K562 (cell line): ENCODE results near the gene TTC22. TPM values are rescaled to one million over a fixed set of nuclear protein-coding genes. Genes with fewer than 3 reads are reported as not detected.

Experiments used
- ATAC-seq: fragments of 200-7000 bp; cut with Tn5 transposase; 3 replicates; pipeline ENCODE4 v1.9.1; 2020; ENCODE audit warnings: moderate library complexity
- BruUV-seq: library from RNA; stranded (reverse); fragments of 400-500 nt; replicated peaks from 2 replicates; lab custom pipeline; 2021; lab: Mats Ljungman, UMichigan
- CTCF ChIA-PET: fragments of 300-600 bp; formaldehyde crosslinking; extraction: SDS; loops from one replicate; lab custom pipeline; 2021; ENCODE audit warnings: low intra/inter-chr PET ratio; lab: Yijun Ruan, JAX
- POLR2A ChIA-PET: fragments of 300-600, 350-650 bp; sonication (Branson Sonifier 250); formaldehyde crosslinking; extraction: SDS; loops from one replicate; lab custom pipeline; 2021; ENCODE audit warnings: antibody characterized with exemption, inconsistent platforms; lab: Yijun Ruan, JAX
- DNase-seq, 4 experiments: peaks; one replicate each; pipeline versions ENCODE4 v3.0.0 to v3.0.0-alpha.2; 2011 to 2018; ENCODE audit warnings: low spot score in 3 of 4, mixed read lengths in 3 of 4; ENCODE audit errors: extremely low read depth in 1 of 4
- FAIRE-seq: peaks from 2 replicates; lab custom pipeline; 2011; peaks lifted over from hg19 to GRCh38; lab: Jason Lieb, UNC
- H2AFZ ChIP-seq: 2 replicates; pipeline ENCODE4 v1.6.0; 2011; ENCODE audit warnings: low read depth, low read length, control low read depth, inconsistent platforms
- H3K27ac ChIP-seq: fragments of 200-600 bp; 3 replicates; pipeline ENCODE4 v1.8.0; 2011; ENCODE audit warnings: low read depth, mild to moderate bottlenecking, control low read depth, inconsistent platforms, low read length, moderate library complexity, mixed read lengths; ENCODE audit errors: extremely low read depth
- H3K27me3 ChIP-seq, 2 experiments: fragments of 300-600 bp in 1 of 2; 2 replicates in 1 of 2; 3 replicates in 1 of 2; pipeline versions ENCODE4 v1.6.0 to v1.8.0; 2011; ENCODE audit warnings: inconsistent platforms in 2 of 2, low read length in 2 of 2, mild to moderate bottlenecking in 1 of 2, mixed read lengths in 1 of 2, moderate library complexity in 1 of 2; ENCODE audit not compliant: control insufficient read depth in 2 of 2, insufficient read depth in 2 of 2
- H3K36me3 ChIP-seq: fragments of 300-600 bp; 3 replicates; pipeline ENCODE4 v1.8.0; 2011; ENCODE audit warnings: mild to moderate bottlenecking, low read length, inconsistent platforms; ENCODE audit not compliant: control insufficient read depth, insufficient read depth
- H3K4me1 ChIP-seq, 2 experiments: fragments of 200-600 bp in 1 of 2; replicated peaks in 1 of 2; 2 replicates in 1 of 2; 3 replicates in 1 of 2; pipeline versions ENCODE4 v1.5.1 to v1.8.0; 2011; ENCODE audit warnings: inconsistent platforms in 2 of 2, low read length in 2 of 2, mild to moderate bottlenecking in 1 of 2, mixed read lengths in 1 of 2, moderate library complexity in 1 of 2; ENCODE audit not compliant: control insufficient read depth in 2 of 2, insufficient read depth in 2 of 2
- H3K4me2 ChIP-seq: 2 replicates; pipeline ENCODE4 v1.6.1; 2011; ENCODE audit warnings: low read length, control low read depth, inconsistent platforms, mixed read lengths; ENCODE audit not compliant: insufficient read depth
- H3K4me3 ChIP-seq: fragments of 200-600 bp; sonication (generic), shearing (Covaris generic); 2 replicates; pipeline ENCODE4 v1.5.1; 2016; ENCODE audit warnings: control low read depth, inconsistent platforms
- H3K79me2 ChIP-seq: fragments of 200-600 bp; 3 replicates; pipeline ENCODE4 v1.8.0; 2011; ENCODE audit warnings: low read length, inconsistent platforms; ENCODE audit not compliant: control insufficient read depth, insufficient read depth
- H3K9ac ChIP-seq, 2 experiments: 2 replicates each; pipeline versions ENCODE4 v1.6.0 to v1.6.1; 2011; ENCODE audit warnings: low read depth in 2 of 2, low read length in 2 of 2, control low read depth in 1 of 2, inconsistent platforms in 1 of 2, mild to moderate bottlenecking in 1 of 2, mixed read lengths in 1 of 2; ENCODE audit not compliant: insufficient read depth in 1 of 2
- H3K9me1 ChIP-seq: one replicate; pipeline ENCODE4 v1.6.0; 2011; ENCODE audit warnings: inconsistent platforms, mild to moderate bottlenecking, low read length, moderate library complexity; ENCODE audit not compliant: control insufficient read depth, insufficient read depth
- H3K9me3 ChIP-seq: replicated peaks from 2 replicates; pipeline ENCODE4 v1.5.1; 2011; ENCODE audit warnings: low read depth, low read length, inconsistent platforms; ENCODE audit not compliant: control insufficient read depth, insufficient read depth
- H4K20me1 ChIP-seq: replicated peaks from 2 replicates; pipeline ENCODE4 v1.6.1; 2011; ENCODE audit warnings: low read length, inconsistent platforms, mixed read lengths; ENCODE audit not compliant: control insufficient read depth, insufficient read depth
- CHAMP1 ChIP-seq: fragments of 450-650 bp; IDR thresholded peaks from 2 replicates; pipeline ENCODE4 v1.6.1; 2016; ENCODE audit warnings: mild to moderate bottlenecking
- UBTF ChIP-seq, 2 experiments: IDR thresholded peaks; 2 replicates each; pipeline ENCODE4 v1.6.1; 2012; ENCODE audit warnings: improper control_type of control experiment in 2 of 2, low read depth in 2 of 2, low read length in 2 of 2, borderline replicate concordance in 1 of 2
- ZNF444 ChIP-seq: fragments of 250-450 bp; sonication (Bioruptor Pico); IDR thresholded peaks from 2 replicates; pipeline ENCODE4 v1.4.0; 2020; ENCODE audit warnings: mild to moderate bottlenecking, moderate library complexity
- WGBS: fragments of 100-300 bp; shearing (Covaris generic); methylation state at CpG from one replicate; pipeline ENCODE4 v1.1.6; 2016; ENCODE audit warnings: low coverage, mixed read lengths; ENCODE audit not compliant: insufficient coverage; ENCODE audit errors: missing lambda C conversion rate; 5-methylcytosine and 5-hydroxymethylcytosine counted together
- in situ Hi-C: fragments of 300-500 bp; cut with MboI; formaldehyde crosslinking; loops from 4 replicates; pipeline ENCODE4 v1.15.0; 2018; ENCODE audit warnings: inconsistent platforms, mixed read lengths
- intact Hi-C: fragments of 100-400 bp; cut with micrococcal nuclease; formaldehyde crosslinking; loops from 2 replicates; pipeline ENCODE4 v1.14.2; 2022
- polyA plus RNA-seq, 8 experiments: library from polyadenylated mRNA; depleted of rRNA in 4 of 8; stranded (reverse) in 5 of 8; unstranded in 3 of 8; fragments of >200 nt; fragmentation: Nextera tagmentation in 2 of 8; fragmentation: Illumina TruSeq in 1 of 8; extraction: Ambion mirVana in 2 of 8; extraction: Trizol in 1 of 8; gene quantifications; 2 replicates each; pipeline versions ENCODE4 v1.2.1 to v1.2.3, GENCODE V29; 2011 to 2014; ENCODE audit warnings: inconsistent platforms in 1 of 8, missing spikeins in 1 of 8
- total RNA-seq, 7 experiments: library from RNA; depleted of rRNA in 6 of 7; stranded (reverse); fragments of >200 nt in 6 of 7; fragmentation: Illumina TruSeq in 2 of 7; extraction: Trizol in 2 of 7; gene quantifications; 2 replicates each; pipeline versions ENCODE4 v1.2.1 to v1.2.3, GENCODE V29; 2011 to 2021; ENCODE audit warnings: low replicate concordance in 1 of 7
- TF ChIP-seq, protein P1 (sequence below), 3 experiments: IDR thresholded peaks in 2 of 3; conservative IDR thresholded peaks in 1 of 3; 2 replicates each; pipeline ENCODE4 v1.5.1; 2011 to 2012; ENCODE audit warnings: low read length in 3 of 3, mild to moderate bottlenecking in 3 of 3, control low read depth in 2 of 3, improper control_type of control experiment in 1 of 3, inconsistent platforms in 1 of 3, low read depth in 1 of 3, mixed read lengths in 1 of 3, moderate library complexity in 1 of 3; ENCODE audit not compliant: insufficient read depth in 2 of 3
- TF ChIP-seq, protein P2 (sequence below): IDR thresholded peaks from 2 replicates; pipeline ENCODE4 v1.6.1; 2011; ENCODE audit warnings: borderline replicate concordance, low read depth, mild to moderate bottlenecking, moderate library complexity, low read length; ENCODE audit not compliant: insufficient read depth, poor library complexity, severe bottlenecking

TTC22 gene
- total and polyA plus RNA-seq, 9 of the 15 experiments (the other 6 are each of a cell fraction or from before 2014, with no cell fraction given): 0.07 TPM; not detected in 8

DNA sequence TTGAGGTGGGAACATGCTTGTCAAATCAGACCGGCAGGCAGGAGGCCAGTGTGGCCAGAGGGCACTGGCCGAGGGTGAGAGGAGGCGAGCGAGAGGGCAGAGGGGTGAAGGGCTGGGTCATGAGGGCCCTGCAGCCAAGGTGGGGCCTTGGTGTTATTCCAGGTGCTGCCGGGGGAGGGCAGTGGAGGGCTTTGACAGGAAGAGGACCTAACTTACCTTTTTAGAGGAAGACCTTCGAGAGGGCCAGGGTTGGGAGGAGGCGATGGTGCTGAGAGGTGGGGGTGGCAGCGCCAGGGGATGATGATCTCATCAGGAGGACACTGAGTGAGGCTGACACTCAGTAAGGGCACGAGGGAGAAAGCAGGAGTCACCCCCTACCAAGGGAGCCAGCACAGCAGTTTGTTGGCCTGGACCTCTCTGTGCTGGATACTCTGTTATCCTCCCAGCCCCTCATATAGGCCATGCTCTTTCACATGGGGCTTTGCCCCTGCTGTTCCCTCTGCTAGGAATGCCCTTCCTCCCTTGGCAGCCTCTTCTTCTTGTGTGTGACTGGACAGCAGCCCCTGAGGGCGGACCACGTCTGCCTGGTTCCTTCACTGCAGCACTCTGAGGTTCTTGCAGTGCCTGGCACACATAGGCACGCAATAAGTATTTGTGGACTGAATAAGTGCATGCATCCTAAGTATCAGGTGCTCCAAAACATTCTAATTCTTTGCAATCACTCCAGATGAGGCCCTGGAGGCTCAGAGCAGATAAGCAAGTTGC, 7.5 kb upstream of the TTC22 start:
- H3K4me3 ChIP-seq: no peak overlapping the region
- intact Hi-C loops (no loop called here), in situ Hi-C loops (no loop called here)
- H3K4me1 ChIP-seq: peaks cover 0 to 6% of the 10 kb centered on the region in 2 experiments; a peak in 1 of 5 replicates
- no peaks in the 10 kb centered on the region for H3K79me2 ChIP-seq
- no peaks in the 10 kb centered on the region for H3K36me3 ChIP-seq
- 10% methylated on average over 12 of the region's 12 CpGs for WGBS
- H3K27me3 ChIP-seq: peaks cover 12 to 46% of the 10 kb centered on the region in 2 experiments; a peak in 4 of 5 replicates
- DNase-seq (peak in 1 of 4 experiments; percentile 41), ATAC-seq (no peak), FAIRE-seq (no peak)
- H3K27ac ChIP-seq: no peak overlapping the region
- H4K20me1 ChIP-seq: peaks cover 9% of the 10 kb centered on the region; the same call in 1 of the 2 replicates
- TF ChIP-seq CHAMP1 (no peak), ZNF444 (CRISPR knock-in tag) (no peak), UBTF (IDR thresholded peaks at IDR 0.05; ENCODE audit: borderline replicate concordance in 1 of 2, low read depth in 2 of 2, low read length in 2 of 2) (no peak)
- TF ChIP-seq, protein P1, sequence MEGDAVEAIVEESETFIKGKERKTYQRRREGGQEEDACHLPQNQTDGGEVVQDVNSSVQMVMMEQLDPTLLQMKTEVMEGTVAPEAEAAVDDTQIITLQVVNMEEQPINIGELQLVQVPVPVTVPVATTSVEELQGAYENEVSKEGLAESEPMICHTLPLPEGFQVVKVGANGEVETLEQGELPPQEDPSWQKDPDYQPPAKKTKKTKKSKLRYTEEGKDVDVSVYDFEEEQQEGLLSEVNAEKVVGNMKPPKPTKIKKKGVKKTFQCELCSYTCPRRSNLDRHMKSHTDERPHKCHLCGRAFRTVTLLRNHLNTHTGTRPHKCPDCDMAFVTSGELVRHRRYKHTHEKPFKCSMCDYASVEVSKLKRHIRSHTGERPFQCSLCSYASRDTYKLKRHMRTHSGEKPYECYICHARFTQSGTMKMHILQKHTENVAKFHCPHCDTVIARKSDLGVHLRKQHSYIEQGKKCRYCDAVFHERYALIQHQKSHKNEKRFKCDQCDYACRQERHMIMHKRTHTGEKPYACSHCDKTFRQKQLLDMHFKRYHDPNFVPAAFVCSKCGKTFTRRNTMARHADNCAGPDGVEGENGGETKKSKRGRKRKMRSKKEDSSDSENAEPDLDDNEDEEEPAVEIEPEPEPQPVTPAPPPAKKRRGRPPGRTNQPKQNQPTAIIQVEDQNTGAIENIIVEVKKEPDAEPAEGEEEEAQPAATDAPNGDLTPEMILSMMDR (IDR thresholded peaks at IDR 0.05 in 2 of 3, conservative IDR thresholded peaks at IDR 0.05 in 1 of 3; ENCODE audit: insufficient read depth in 2 of 3, low read depth in 1 of 3, low read length in 3 of 3): peak; percentile 25 to 63 (median 29); a peak in 4 of 6 replicates
- TF ChIP-seq, protein P2, sequence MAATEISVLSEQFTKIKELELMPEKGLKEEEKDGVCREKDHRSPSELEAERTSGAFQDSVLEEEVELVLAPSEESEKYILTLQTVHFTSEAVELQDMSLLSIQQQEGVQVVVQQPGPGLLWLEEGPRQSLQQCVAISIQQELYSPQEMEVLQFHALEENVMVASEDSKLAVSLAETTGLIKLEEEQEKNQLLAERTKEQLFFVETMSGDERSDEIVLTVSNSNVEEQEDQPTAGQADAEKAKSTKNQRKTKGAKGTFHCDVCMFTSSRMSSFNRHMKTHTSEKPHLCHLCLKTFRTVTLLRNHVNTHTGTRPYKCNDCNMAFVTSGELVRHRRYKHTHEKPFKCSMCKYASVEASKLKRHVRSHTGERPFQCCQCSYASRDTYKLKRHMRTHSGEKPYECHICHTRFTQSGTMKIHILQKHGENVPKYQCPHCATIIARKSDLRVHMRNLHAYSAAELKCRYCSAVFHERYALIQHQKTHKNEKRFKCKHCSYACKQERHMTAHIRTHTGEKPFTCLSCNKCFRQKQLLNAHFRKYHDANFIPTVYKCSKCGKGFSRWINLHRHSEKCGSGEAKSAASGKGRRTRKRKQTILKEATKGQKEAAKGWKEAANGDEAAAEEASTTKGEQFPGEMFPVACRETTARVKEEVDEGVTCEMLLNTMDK: peak; percentile 11
- POLR2A ChIA-PET: interaction anchor here (0.7 to 0.9 kb wide), 2 partner anchors 9 to 143 kb away, joined by 3 to 5 read pairs; no protein-coding TSS in a partner anchor
- CTCF ChIA-PET: interaction anchor here (0.6 to 3.0 kb wide), 3 partner anchors 136 to 739 kb away, joined by 3 to 25 read pairs (median 7); no protein-coding TSS in a partner anchor
- no peak overlapping the region for H3K9ac ChIP-seq
- H3K9me3 ChIP-seq: no peaks in the 10 kb centered on the region
- no peaks in the 10 kb centered on the region for H3K9me1 ChIP-seq
- H2AFZ ChIP-seq: no peak overlapping the region
- no peak overlapping the region for H3K4me2 ChIP-seq
- no TSS peak for BruUV-seq
